ENCODE results near the gene PKNOX2.

DNA sequence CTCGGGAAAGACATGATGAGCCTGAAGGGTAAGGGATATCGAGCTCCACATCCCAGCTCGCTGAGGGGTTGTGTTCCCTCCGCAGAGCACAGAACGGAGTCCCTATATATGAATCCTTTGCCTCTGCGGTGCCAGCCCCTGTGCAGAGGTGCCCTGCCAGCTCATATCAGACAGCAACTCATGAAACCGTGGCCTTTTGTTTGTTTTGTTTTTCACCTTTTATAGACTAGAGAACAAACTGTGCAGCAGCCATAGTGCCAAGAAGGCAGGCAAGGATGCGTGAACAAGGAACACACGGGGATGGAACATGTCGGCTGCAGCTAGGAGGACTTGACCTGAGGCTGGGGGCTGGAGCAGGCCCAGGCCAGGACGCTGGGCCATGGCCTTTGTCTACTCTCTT is 109.8 kb downstream of the PKNOX2 start:
- TF ChIP-seq, protein P1, sequence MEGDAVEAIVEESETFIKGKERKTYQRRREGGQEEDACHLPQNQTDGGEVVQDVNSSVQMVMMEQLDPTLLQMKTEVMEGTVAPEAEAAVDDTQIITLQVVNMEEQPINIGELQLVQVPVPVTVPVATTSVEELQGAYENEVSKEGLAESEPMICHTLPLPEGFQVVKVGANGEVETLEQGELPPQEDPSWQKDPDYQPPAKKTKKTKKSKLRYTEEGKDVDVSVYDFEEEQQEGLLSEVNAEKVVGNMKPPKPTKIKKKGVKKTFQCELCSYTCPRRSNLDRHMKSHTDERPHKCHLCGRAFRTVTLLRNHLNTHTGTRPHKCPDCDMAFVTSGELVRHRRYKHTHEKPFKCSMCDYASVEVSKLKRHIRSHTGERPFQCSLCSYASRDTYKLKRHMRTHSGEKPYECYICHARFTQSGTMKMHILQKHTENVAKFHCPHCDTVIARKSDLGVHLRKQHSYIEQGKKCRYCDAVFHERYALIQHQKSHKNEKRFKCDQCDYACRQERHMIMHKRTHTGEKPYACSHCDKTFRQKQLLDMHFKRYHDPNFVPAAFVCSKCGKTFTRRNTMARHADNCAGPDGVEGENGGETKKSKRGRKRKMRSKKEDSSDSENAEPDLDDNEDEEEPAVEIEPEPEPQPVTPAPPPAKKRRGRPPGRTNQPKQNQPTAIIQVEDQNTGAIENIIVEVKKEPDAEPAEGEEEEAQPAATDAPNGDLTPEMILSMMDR (conservative IDR thresholded peaks at IDR 0.05; ENCODE audit: low read length) = no peak
- TF ChIP-seq EZH2phosphoT487 (IDR thresholded peaks at IDR 0.05; ENCODE audit: borderline replicate concordance, low read depth, low read length) = no peak

Measured in OCI-LY7 (cell line).